ENCODE data around the gene ATP5PD.

Gene ATP5PD

GRCh38 chr17:75012346-75013091 lies 34.2 kb downstream of the ATP5PD start, which contains the start of gene MRPL58 (continued):
- TF ChIP-seq ATF2 (tag by site-specific recombination; IDR thresholded peaks at IDR 0.05; ENCODE audit: low read depth) (0 out of 2 replicates have a peak, but pooled peaks have one; percentile 16), KLF10 (tag by site-specific recombination; IDR thresholded peaks at IDR 0.05) (peak; percentile 59; the same call in 1 of the 2 replicates), ZNF791 (tag by site-specific recombination; IDR thresholded peaks at IDR 0.05) (no peak), ZNF404 (tag by site-specific recombination; IDR thresholded peaks at IDR 0.05) (no peak), ZFP69B (tag by site-specific recombination; IDR thresholded peaks at IDR 0.05) (peak; percentile 85), ZFP37 (tag by site-specific recombination; IDR thresholded peaks at IDR 0.05) (peak; percentile 89), ZNF654 (tag by site-specific recombination; IDR thresholded peaks at IDR 0.05; ENCODE audit: low read depth) (no peak), ZNF658 (tag by site-specific recombination; IDR thresholded peaks at IDR 0.05) (no peak), SP2 (tag by site-specific recombination; IDR thresholded peaks at IDR 0.05) (peak; percentile 85), BCL6B (tag by site-specific recombination; IDR thresholded peaks at IDR 0.05) (no peak), PRDM2 (tag by site-specific recombination; IDR thresholded peaks at IDR 0.05; ENCODE audit: borderline replicate concordance) (no peak), ZNF513 (tag by site-specific recombination; IDR thresholded peaks at IDR 0.05) (no peak), HOXD13 (CRISPR knock-in tag; IDR thresholded peaks at IDR 0.05; ENCODE audit: borderline replicate concordance) (no peak; the same call in 1 of the 2 replicates), ZSCAN30 (tag by site-specific recombination; IDR thresholded peaks at IDR 0.05) (peak; percentile 96), ZNF121 (tag by site-specific recombination; IDR thresholded peaks at IDR 0.05) (no peak), PRDM4 (tag by site-specific recombination; IDR thresholded peaks at IDR 0.05) (peak; percentile 67), ZNF266 (tag by site-specific recombination; IDR thresholded peaks at IDR 0.05; ENCODE audit: low read depth) (no peak), ZNF280D (tag by site-specific recombination; IDR thresholded peaks at IDR 0.05) (no peak), ZBTB21 (tag by site-specific recombination; IDR thresholded peaks at IDR 0.05) (peak; percentile 75), SCRT1 (tag by site-specific recombination; IDR thresholded peaks at IDR 0.05; ENCODE audit: borderline replicate concordance) (no peak), ZNF433 (tag by site-specific recombination; IDR thresholded peaks at IDR 0.05; ENCODE audit: low read depth) (no peak), ZNF529 (tag by site-specific recombination; IDR thresholded peaks at IDR 0.05; ENCODE audit: insufficient replicate concordance) (no peak), ZNF132 (tag by site-specific recombination; IDR thresholded peaks at IDR 0.05; ENCODE audit: borderline replicate concordance) (no peak)
